ELR (cell line): ENCODE measurements around the gene LMBR1.
"Not testable (repeated sequence)": the region's sequence is repeated elsewhere in the genome, so short reads cannot be mapped to it uniquely, and the experiment has no call there.

Experiments used
- DNase-seq: peaks from one replicate; pipeline ENCODE4 v3.0.0-alpha.2; 2015; ENCODE audit warnings: low read depth

LMBR1 gene, protein sequence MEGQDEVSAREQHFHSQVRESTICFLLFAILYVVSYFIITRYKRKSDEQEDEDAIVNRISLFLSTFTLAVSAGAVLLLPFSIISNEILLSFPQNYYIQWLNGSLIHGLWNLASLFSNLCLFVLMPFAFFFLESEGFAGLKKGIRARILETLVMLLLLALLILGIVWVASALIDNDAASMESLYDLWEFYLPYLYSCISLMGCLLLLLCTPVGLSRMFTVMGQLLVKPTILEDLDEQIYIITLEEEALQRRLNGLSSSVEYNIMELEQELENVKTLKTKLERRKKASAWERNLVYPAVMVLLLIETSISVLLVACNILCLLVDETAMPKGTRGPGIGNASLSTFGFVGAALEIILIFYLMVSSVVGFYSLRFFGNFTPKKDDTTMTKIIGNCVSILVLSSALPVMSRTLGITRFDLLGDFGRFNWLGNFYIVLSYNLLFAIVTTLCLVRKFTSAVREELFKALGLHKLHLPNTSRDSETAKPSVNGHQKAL

GRCh38 chr7:156892821-156893706 is at the start of gene LMBR1:
TSS of gene LMBR1 (minus strand) at chr7:156893183. CDS start at chr7:156892993, 190 bp downstream.
- peak; percentile 93 for DNase-seq

GRCh38 chr7:156942708-156943090 is 49.7 kb upstream of the LMBR1 start:
- no peak for DNase-seq

DNA sequence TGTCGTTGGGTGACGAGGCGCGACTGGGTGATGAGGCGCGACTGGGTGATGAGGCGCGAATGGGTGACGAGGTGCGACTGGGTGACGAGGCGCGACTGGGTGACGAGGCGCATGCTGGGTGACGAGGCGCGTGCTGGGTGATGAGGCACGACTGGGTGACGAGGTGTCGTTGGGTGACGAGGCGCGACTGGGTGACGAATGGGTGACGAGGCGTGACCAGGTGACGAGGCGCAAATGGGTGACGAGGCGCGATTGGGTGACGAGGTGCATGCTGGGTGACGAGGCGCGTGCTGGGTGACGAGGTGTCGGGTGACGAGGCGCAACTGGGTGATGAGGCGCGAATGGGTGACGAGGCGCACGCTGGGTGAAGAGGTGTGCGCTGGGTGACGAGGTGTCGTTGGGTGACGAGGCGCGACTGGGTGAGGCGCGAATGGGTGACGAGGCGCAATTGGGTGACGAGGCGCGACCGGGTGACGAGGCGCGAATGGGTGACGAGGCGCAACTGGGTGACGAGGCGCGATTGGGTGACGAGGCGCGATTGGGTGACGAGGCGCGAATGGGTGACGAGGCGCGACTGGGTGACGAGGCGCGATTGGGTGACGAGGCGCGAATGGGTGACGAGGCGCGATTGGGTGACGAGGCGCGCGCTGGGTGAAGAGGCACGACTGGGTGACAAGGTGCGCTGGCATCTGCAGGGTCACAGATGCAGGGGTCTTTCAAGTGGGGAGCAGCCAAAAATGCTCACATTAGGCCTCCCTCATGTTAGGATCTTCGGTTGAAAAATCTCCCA is 48.6 kb upstream of the LMBR1 start:
- no peak for DNase-seq

DNA sequence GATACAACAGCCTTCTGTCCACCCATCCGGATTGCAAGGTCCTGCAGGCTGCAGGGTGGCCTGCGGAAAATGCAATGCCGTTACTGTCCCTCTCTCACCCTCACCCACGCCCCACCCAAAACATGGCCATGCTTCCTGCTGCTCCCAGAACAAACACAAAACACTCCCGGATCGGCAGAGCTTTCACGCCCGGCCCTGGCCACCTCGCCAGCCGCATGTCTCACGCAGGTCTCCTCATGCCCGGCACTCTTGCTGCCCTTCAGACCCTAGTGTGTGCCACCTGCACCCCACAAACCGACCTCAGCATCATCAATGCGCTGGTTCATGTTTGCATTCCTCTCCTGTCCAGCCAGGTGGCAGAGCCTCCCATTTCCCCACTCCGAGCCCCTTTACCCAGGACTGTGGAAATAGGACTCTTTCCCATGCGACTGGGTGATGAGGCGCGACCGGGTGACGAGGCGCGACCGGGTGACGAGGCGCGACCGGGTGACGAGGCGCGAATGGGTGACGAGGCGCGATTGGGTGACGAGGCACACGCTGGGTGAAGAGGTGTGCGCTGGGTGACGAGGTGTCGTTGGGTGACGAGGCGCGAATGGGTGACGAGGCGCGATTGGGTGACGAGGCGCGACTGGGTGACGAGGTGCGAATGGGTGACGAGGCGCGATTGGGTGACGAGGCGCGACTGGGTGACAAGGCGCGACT is 47.6 kb upstream of the LMBR1 start:
- DNase-seq = no peak

DNA sequence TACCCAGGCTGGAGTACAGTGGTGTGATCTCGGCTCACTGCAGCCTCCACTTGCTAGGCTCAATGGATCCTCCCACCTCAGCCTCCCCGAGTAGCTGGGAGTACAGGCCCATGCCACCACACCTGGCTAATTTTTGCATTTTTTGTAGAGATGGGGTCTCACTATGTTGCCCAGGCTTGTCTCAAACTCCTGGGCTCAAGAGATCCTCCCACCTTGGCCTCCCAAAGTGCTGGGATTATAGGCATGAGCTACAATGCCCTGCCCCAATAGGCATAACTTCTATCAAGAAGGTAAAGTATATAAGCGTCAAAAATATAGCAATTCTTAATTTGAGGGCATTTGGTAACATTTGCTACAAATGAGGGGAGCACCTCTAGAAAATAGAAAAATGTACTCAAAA is 43.8 kb upstream of the LMBR1 start:
- DNase-seq = not testable (repeated sequence)

DNA sequence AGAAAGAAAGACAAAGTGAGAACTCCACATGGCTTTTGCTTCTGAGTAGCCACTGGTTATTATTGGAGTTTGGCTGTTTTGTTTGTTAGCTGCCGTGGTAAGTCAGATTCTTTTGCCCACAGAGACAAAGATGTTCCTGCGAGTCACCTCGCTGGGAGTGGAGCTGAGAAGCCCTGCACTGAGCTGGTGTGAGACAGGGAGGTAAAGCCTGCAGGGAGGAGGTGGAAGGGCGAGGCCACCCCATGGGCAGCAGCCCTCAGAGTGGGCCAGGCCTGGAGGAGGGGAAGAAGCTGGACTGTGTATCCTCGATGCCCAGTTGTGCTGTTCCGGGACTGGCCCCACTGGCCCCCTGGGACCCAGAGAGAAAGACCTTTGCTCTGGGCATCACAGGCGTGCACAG is 42.3 kb upstream of the LMBR1 start:
- peak; percentile 32 for DNase-seq

GRCh38 chr7:156932006-156932405 is 39.0 kb upstream of the LMBR1 start:
- DNase-seq = peak; percentile 48

DNA sequence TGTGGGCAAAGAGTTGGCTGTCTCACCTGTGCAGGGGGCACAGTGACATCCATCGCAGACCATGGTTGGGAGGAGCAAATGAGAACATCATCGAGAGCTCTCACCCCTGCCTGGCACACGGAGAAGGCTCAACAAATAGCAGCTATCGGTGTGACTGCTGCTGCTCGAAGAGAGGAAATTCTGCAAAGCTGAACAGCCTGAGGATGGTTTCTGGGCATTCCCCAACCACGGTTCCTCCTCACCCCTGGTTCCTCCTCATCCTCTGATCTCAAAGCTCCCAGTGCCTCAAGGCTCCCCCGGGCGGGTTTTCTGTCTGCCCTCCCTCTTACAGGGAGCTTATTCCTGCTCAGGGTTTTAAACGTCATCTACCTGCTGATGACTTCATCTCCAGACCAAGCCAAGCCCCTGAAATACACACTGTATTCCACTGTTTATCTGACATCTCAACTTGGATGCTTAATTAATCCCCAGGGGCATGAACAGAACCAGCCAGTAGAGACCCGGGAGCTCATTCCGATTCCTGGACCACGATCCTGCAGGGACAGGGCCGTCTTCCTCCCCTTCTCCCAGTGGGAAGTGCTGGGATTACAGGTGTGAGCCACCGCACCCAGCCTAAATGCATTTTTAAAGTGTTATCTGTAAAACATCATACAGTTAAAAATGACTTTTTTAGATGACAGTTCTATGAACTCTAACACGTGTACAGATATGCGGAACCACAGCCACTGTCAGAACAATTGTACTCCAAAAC is 37.0 kb upstream of the LMBR1 start:
- no peak for DNase-seq

DNA sequence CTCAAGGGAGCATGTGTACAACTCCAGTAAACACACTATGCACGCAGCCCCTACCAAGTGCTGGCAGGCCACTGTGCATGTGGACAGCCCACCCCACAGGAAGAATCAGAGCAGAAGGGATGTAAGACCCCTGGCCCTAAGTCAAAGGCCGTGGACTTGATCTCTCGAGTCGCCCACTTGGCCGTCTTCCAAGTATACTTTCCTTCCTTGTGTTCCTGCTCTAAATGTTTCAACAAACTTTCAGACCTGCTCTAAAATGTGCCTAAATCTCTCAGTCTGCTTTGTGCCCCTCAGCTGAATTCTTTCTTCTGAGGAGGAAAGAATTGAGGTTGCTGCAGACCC is 35.4 kb upstream of the LMBR1 start:
- no peak for DNase-seq

- DNase-seq = no peak
These were observed 34.8 kb upstream of the LMBR1 start for GRCh38 chr7:156927571-156928405.

DNA sequence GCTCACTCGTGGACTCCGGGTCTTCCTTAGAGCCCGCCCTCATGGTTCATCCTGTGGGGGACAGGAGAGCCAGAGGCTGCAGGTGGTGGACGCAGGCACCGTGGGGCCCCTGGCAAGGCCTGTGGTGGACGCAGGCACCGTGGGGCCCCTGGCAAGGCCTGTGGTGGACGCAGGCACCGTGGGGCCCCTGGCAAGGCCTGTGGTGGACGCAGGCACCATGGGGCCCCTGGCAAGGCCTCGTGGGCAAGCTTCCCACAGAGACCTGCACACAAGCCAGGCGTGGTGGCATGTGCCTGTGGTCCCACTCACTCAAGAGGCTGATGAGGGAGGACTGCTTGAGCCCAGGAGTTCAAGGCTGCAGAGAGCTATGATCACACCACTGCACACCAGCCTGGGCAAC is 32.8 kb upstream of the LMBR1 start:
- not testable (repeated sequence) for DNase-seq

- not testable (repeated sequence) for DNase-seq
These were observed 29.3 kb upstream of the LMBR1 start for GRCh38 chr7:156922304-156922703.

DNA sequence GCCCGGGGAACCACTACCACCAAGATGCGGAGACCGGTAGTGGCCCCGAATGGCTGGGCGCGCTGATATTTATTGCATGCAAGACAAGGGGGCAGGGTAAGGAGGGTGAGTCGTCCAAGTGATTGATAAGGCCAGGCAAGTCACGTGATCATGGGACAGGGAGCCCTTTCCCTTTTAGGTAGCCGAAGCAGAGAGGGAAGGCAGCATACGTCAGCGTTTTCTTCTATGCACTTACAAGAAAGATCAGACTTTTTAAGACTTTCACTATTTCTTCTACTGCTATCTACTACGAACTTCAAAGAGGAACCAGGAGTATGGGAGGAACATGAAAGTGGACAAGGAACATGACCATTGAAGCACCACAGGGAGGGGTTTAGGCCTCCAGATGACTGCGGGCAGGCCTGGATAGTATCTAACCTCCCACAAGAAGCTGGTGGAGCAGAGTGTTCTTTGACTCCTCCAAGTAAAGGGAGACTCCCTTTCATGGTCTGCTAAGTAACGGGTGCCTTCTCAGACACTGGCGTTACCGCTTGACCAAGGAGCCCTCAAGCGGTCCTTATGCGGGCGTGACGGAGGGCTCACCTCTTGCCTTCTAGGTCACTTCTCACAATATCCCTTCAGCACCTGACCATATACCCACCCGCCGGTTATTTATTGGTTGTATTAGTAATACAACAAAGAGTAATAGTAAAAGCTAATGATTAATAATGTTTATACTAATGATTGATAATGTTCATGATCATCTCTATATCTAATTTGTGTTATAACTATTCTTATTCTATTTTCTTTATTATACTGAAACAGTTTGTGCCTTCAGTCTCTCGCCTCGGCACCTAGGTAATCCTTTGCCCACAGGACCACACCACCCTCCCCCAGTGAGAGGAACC is 27.7 kb upstream of the LMBR1 start:
- not testable (repeated sequence) for DNase-seq

DNA sequence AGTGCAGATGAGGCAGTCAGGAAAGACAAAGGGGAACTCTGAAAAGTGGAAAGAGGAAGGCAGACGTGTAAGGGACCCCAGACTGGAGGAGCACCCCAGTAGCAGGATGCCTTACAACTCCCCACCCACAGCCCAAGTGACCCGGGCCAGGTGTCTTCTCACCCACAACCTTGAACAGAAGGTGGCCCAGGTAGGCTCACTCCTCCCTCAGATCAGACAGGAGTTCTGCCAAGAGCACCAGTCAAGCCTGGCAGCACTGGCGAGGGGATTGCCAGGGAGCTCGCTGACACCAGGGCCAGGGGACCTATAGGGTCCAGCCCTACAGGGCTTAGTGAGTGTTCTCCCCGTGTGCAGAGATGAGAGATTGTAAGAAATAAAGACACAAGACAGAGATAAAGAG is 27.1 kb upstream of the LMBR1 start:
- DNase-seq = no peak

DNA sequence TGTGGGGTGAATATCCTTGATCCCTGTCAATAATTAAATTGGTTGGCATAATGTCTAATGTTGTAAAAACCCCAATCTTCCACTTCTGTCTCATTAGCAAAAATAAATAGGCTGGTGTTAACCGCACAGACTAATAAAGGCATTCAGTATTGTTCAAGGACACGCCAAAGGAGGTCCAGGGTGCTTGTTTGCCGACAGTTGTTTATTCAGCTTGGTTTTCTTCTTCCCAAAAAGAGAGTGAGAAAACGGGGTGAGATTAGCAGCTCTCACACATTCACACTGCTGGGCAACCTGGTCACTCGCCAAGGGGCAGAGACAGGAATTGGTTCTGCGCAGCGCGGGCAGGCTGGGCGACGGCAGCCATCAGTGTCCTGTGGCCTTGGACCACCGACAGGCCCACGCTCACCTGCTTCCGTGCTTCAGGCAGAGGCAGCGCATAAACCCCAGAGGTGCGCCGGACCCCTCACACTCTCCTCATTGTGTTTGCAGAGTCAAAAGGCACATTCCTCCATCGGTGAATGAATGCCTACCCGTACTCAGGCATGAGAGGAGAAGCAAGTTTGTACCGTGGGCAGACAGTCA is 26.2 kb upstream of the LMBR1 start:
- no peak for DNase-seq

DNA sequence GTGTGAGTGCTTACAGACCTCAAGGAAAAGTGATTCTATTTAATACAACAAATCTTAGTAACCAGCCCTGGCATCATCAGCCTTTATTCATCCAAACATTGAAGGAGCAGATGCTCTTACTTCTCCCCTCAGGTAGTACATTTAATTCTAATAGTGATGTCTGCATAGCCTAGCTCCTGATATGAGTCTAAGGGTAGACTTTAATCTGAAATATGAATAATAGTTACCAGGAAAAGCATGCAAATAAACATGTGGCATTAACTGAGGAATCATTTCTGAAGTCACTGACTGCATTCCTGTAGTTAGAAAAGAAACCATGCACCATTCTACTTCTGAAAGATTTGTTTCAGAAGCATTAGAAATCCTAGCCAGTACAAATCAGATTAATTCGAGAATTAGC is 25.7 kb upstream of the LMBR1 start:
- DNase-seq = no peak

GRCh38 chr7:156909574-156910252 is 16.7 kb upstream of the LMBR1 start:
- DNase-seq = not testable (repeated sequence)

DNA sequence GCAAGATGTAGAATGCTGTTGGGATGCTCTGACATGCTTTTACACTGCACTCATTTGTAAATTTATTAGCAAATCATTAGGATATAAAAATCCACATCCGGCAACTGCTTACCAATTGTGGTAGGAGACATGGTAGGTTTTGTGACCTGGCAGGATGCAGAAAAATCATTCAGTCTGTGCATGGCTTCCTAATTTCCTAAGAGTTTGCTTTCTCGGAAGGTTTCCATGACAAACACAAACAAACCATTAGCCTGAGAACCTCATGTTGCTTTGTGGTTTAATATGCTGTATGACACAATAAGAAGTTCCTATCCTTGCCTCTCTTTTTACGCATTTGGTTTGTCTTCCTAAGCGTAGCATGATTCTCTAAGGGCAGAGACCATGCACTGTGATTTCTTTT is 14.7 kb upstream of the LMBR1 start:
- DNase-seq = peak; percentile 62
